Activated CD4-positive, alpha-beta T cell treated with anti-CD3 and anti-CD28 coated beads, Interleukin-2, Interleukin-4, amounts not matched to agents 100 ng/mL and 50 ng/mL, durations not matched to agents 16 hours and 8 hours (primary cell): Measurements from ENCODE around the gene DNAJB12.
"Not testable (repeated sequence)": the region's sequence is repeated elsewhere in the genome, so short reads cannot be mapped to it uniquely, and the experiment has no call there.

Experiments used
- DNase-seq: peaks from one replicate; pipeline ENCODE4 v3.0.0-alpha.2; 2020; ENCODE audit warnings: low spot score

The DNAJB12 gene

DNA sequence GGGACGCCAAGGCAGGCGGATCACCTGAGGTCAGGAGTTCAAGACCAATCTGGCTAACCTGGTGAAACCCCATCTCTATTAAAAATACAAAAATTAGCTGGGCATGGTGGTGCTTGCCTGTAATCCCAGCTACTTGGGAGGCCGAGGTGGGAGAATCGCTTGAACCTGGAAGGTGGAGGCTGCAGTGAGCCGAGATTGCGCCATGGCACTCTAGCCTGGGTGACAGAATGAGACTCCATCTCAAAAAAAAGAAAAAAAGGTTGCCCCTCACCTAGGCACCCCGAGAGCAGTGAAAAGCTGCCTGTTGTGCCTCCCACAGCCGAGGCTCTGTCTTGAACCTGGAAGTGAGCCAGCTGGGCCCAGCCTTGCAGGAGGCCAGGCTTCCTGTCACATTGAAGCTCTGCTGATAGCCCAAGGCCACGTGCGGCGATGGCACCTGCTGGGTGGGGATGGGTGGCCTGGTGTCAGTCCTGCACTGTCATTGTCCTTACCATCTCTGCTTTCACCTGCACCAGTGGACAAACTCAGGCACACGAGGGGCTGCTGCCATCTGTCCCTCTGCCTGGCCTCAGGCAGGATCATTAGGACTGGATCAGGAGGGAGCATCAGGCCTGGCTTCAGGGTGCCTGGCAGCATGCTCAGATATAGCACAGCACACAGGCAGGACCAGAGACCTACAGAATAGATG lies 37.8 kb downstream of the DNAJB12 start:
- DNase-seq, result no peak

- no peak for DNase-seq
Measured at GRCh38 chr10:72316386-72316700, 38.4 kb downstream of the DNAJB12 start.

GRCh38 chr10:72315611-72316385 lies 38.9 kb downstream of the DNAJB12 start:
- DNase-seq, result no peak

DNA sequence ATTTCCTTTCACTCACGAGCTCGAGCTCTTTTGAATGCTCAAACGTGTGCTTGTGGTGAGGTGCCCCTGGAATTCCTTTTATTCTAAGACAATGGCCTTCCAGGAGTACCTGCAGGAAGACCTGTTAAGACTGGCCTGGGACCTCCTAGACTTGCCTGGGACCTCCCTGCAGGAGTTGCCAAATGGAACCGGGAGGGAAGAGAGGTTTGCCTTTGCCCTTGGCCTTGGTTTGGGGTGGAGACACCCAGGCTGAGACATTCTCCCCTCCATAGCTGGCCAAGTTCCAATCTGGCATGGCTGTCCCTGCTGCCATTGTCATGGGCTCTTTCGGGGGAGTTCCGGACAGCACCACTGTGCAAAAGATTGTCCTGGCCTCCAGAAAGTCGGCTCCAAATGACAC lies 39.7 kb downstream of the DNAJB12 start:
- no peak for DNase-seq

- no peak for DNase-seq
Measured at GRCh38 chr10:72314263-72314662, 40.5 kb downstream of the DNAJB12 start.

DNA sequence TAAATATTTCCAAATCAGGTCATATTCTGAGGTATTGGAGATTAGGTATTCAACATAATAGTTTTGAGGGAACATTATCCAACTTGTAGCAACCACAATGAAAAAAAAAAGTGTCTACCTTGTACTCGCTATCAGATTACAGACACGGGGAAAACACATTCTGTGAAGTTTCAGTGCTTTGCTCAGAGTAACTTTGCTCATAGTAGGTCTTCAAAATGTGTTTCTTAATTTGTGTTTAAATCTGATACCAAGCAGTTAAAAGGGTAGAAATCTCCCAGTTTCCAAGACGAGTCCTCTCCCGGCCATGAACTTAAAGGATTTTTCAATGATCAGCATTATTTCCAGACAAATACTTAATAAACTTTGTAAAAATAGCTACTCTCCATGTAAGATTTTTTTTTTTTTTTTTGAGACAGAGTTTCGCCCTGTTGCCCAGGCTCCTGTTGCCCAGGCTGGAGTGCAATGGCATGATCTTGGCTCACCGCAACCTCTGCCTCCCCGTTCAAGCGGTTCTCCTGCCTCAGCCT lies 41.8 kb downstream of the DNAJB12 start:
- DNase-seq, result no peak

GRCh38 chr10:72311667-72312066 lies 43.1 kb downstream of the DNAJB12 start:
- no peak for DNase-seq

DNA sequence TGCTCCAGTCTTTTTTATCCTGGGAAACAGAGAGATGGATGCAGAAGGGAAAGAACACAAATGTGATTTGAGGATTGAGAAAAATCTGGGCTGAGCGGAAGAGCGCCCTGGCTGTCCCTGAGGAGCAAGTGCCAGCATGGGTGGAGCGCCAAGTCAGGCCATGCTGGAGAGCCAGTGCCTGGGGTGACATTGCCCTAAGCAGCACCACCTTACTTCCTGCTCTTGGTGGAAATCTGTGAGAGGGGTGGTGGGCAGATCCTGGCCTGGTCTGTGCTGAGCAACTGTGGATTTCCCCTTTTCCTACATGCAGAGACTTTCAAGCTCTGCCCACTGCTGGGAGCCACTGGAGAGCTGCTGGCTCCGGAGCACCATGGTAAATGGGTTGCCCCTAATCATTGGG lies 44.1 kb downstream of the DNAJB12 start:
- no peak for DNase-seq

DNA sequence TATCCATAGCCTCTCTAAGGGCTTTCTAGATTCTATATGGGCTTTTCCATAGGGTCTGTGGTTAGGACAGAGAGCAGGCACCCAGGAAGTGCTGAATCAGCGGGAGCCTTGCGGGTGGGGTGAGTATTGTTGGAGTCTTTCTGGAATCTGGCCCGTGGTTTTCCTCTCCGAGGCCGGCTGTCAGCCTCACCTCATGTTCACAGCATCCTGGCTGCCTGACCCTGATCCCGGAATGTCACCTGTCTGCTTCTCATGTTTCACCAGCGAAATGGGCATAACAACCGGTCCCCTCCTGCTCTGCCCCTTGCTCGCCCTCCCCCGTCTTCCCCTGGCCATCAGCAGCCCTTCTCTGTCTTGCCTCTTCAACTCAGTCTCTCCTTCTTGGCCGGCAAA lies 44.5 kb downstream of the DNAJB12 start:
- no peak for DNase-seq

- no peak for DNase-seq
Measured at GRCh38 chr10:72309290-72310240, 45.2 kb downstream of the DNAJB12 start.

GRCh38 chr10:72308320-72308987 lies 46.3 kb downstream of the DNAJB12 start:
- no peak for DNase-seq

- not testable (repeated sequence) for DNase-seq
Measured at GRCh38 chr10:72307711-72308110, 47.0 kb downstream of the DNAJB12 start.

- no peak for DNase-seq
Measured at GRCh38 chr10:72306215-72306760, 48.4 kb downstream of the DNAJB12 start.

- DNase-seq, result no peak
Measured at GRCh38 chr10:72303424-72304128, 51.1 kb downstream of the DNAJB12 start.

DNA sequence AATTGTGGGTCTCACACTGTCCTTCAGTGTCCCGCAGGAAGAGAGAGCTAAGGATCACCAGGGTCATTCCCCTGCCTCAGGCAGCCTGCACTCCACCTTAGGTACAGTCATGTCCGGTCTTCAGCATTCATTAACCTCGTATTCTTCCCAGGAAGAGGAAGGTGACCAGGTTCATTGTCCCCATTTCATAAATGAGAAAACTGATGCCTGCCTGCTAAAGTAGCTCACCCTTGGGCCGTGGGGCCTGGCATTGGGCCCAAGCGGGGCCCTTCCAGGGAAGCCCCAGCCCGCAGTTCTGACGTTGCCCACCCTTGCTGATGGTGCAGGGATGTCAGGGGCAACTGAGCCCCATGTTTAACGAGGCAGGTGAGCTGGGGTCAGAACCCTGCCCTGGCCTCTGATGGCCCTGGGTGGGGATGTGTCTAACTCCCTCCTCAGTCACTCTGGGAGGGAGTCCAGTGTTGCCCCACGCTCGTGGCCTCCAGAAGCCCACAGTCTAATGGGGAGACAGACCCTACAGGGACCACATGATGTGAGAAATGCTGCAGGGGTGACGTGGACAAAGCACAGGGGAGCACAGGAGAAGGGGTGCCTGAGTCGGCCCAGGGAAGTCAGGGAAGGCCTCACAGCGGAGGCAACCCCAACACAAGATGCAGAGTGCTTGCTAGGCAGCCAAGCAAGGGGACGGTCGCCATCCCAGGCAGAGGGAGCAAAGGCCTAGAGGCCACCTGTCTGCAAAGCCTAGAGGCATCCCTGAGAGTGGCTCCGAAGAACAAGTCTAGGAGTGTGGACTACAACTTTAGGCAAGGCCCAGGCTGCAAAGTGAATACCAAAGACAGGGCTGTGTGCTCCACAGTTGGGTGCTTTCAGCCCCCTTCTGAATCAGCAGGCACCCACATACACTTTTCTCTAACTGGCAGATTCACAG lies 55.9 kb downstream of the DNAJB12 start:
- DNase-seq, result no peak

GRCh38 chr10:72297805-72298591 lies 56.7 kb downstream of the DNAJB12 start:
- DNase-seq, result peak; percentile 98

DNA sequence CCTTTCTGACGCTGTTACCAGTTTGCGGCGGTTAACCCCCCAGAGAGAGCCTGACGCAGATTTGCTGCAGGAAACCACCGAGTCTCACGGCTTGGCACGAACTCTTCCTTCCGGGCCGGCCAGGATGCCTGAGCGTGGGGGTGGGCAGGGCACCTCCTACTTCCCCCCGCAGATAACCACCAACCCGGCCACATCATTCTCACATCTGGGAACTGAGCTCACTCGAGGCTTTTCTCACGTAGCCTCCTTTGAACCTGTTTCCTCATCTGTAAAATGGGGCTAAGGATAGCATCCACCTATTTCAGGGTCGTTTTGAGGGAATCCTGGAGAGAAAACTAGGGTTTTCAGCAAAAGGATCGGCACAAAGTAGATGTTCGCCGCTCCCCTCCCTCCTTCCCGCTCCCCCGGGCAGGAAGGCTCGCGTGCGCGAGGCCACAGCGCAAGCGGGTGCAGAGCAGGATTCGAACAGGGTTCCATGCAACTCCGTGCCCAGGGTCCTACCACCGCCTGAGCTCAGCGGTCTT lies 57.4 kb downstream of the DNAJB12 start:
- peak; percentile 99 for DNase-seq

- DNase-seq, result not testable (repeated sequence)
Measured at GRCh38 chr10:72296829-72297280, 57.9 kb downstream of the DNAJB12 start.
